HG03565 (cell line): ENCODE results near the gene CPVL.

Experiments
- ATAC-seq: cut with Tn5 transposase; IDR thresholded peaks from one replicate; pipeline ENCODE4 v1.9.1; 2021; ENCODE audit warnings: mild to moderate bottlenecking, moderate library complexity; ENCODE audit not compliant: unreplicated experiment

The CPVL gene

DNA sequence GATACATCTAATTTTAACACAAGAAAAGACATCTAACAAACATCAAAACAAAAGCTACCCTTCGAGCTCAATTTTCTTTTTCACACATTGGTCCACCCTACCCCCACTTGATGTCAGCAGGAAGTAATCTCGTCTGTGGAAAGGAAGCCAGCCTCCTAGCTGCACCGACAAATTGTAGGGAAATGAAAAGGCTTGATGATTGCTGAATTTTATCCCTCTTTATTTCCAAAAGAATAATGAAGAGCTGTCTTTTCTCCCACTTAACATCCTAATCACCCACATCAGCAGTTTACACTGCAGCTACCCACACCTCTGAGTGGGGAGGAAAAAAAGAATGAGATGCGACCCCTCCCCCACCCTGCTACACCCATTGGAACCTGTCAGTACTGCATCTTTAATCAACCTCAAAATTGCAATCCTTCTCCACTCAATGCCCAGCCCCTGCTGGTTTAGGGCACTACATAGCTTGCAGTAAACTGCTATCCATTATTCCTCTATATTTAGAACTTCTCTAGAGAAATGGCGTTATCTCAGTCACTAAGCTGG is 10.6 kb upstream of the CPVL start:
- no peak for ATAC-seq

DNA sequence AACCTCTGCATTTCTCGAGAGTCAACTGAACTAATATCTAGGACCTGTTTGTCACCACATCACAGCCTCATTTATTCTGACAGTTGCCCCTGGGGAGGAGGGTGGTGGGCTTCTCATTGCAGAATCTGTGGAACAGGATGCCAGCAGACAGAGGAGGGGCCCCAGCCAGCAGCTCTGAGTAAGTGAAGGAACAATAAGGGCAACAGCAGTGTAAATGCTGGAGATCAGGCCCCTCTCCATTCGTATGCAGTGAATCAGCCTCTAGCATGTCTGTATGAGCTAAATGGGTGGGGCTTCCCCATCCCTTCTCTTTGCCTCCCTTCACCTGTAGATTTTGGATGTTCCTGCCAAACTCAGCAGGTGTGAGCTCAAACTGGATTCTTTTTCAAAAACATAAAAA is 7.7 kb upstream of the CPVL start:
- no peak for ATAC-seq

DNA sequence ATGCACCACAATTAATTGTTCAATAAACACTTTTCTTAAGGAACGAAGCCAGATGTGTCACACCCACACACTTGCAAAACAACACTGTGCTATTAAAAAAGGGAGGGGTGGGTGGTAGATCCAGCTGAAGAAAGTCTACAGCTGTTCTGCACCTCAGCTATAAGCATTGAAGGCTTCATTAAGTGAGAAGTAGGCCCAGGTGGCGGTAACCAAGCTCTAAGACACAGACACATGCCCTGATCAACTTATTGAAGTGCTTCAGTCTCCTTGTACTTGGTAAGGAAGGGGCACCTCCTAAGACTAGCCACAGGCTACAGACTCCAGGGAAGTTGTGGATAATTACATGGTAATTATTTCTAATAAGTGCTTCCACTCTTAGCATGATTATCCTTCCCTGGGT is 4.5 kb upstream of the CPVL start:
- ATAC-seq = no peak

DNA sequence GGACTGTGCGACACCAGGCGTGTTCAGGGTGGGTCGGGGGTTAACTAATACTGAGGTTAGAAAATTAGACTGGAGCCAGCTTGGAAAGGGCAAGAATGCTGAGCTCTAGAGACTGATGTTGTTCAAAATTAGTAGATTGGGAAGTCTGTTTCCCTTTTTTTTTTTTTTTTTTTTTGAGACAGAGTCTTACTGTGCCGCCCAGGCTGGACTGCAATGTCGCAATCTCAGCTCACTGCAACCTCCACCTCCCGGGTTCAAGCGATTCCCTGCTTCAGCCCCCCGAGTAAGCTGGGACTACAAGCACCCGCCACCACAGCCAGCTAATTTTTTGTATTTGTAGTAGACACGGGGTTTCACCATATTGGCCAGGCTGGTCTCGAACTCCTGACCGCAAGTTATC is 2.7 kb upstream of the CPVL start:
- no peak for ATAC-seq

DNA sequence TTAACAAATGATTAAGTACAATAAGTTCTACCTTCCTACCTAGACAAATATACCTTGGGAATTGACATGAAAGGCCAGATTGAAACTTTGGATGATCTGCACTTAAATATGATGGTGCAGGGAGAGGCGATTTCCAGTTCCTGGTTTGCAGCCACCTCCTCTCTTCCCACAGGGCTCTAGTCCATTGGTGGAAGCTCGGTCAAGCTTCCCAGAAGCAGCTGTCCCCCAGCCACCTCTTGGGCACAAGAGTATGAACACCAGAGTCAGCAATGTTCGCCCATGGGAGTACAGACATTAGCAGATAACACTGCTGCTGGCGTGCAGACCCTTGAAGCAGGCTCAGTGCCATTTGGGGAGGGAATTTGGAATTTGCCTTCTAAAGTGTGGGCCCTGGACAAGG is 1.5 kb upstream of the CPVL start:
- no peak for ATAC-seq

DNA sequence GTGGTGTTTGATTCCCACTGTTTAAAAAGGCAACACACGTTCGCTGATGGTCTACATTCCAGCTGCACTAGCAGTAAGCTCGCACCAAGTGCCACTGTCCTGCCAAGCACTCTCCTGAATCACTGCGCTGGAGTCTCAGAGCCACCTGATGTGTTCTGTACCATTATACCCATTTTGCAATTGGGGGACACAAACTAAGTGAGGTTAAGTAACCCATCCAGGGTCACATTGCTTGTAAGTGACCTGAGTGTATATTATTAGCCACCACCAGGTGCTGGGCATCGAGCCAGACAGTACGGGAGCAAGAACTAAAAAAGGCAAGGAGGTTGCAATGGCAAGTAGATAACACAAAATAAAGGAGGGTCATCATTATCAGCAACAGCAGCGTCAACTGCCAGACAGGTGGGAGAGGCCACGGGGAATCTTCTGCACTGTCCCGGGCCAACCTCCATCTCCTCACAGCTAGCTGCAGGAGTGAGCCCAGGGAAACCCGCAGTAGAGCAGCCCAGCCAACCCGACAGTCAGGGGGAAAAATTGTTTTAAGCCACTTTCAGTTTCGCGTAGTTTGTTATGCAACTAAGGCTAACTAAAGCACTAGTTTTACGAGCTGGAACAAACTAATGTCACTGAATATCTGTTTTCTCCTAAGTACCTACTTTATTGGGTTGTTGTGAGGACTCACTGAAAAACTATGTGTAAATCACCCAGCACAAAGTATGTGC is 712 bp upstream of the CPVL start:
- no peak for ATAC-seq

- no peak for ATAC-seq
These were observed 732 bp downstream of the CPVL start for GRCh38 chr7:29145553-29146056.

DNA sequence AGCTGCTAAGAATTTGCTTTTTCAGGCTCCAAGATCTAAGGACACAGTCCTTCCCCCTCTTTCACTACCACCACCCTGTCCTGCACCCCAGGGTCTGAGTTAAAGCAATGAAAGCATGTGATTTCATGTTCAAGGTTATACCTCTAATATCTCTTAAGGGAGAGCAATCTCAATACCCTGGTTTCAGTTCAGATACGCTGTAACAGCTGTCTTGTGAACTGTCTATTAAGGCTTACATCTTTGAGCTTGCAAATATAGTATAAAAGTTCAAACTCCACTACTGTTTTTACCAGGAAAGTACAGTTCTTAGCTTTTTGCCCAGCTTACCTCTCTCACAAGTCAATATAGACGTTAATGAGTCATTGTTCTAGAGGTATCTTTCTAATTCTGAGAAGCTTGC is 2.6 kb downstream of the CPVL start:
- no peak for ATAC-seq

GRCh38 chr7:29142021-29142727 is 4.2 kb downstream of the CPVL start:
- no peak for ATAC-seq

- ATAC-seq = no peak
These were observed 5.4 kb downstream of the CPVL start for GRCh38 chr7:29140873-29141468.

DNA sequence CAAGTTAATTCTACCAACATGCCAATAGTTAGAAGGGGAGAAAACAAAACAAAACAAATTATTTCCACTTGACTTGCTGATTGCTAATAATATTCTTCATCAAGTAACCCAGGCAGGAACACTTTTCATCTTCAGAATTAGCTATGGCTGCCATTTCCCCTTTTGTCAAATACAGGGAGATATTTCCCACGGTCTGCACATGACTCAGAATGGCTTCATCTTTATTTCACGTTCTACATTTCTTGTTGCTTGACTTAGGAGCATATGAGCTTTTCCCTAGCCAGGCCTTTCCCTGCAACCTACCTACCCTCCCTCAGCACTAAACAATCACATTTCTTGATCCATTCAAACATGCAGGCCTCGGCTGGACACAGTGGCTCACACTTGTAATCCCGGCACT is 6.5 kb downstream of the CPVL start:
- ATAC-seq = no peak

- no peak for ATAC-seq
These were observed 7.1 kb downstream of the CPVL start for GRCh38 chr7:29139191-29139590.

- no peak for ATAC-seq
These were observed 7.7 kb downstream of the CPVL start for GRCh38 chr7:29138588-29138987.

DNA sequence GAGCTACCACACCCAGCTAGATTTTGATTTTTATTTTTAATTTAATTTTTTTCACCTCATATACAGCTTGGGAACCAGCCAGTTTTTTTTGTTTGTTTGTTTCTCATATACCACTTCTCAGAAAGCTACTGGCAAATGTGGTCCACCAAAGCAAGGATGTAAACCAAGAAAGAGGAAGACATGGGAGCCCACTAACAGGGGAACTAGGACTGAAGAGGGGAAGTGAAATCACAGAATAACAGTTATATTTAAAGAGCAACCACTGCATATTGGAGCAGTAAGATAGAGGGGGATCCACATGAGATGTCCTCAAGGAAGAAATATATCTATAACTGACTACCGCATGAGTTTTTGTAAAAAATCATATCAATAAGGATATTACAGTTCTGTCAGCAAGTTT is 10.5 kb downstream of the CPVL start:
- ATAC-seq = no peak

GRCh38 chr7:29132980-29133379 is 13.4 kb downstream of the CPVL start:
- no peak for ATAC-seq

GRCh38 chr7:29131678-29132077 is 14.7 kb downstream of the CPVL start:
- ATAC-seq = no peak

GRCh38 chr7:29130096-29130495 is 16.2 kb downstream of the CPVL start:
- ATAC-seq = no peak

DNA sequence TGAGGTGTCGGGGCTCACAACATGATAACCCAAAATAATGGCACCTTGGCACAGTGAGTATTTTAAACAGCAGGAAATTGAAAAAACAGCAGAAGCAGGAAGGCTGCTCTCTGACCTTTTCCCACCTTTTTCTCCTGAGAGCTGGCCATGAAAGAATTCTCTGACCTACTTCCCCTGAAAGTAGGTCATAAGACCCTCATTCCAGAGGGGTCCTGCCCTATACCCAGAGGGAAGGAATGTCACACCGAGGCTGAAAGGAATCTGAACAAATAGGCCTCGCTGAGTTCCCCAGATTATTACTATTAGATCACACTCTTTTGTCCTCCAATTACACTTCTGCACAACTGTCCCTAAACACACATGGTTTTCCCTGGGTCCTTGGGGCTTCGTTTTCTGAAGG is 18.8 kb downstream of the CPVL start:
- ATAC-seq = no peak

GRCh38 chr7:29126804-29127203 is 19.5 kb downstream of the CPVL start:
- ATAC-seq = no peak

GRCh38 chr7:29123626-29124190 is 22.6 kb downstream of the CPVL start:
- no peak for ATAC-seq

- no peak for ATAC-seq
These were observed 23.6 kb downstream of the CPVL start for GRCh38 chr7:29122759-29123158.

GRCh38 chr7:29122081-29122480 is 24.3 kb downstream of the CPVL start:
- ATAC-seq = no peak
